ENCODE data around the gene NDUFS5.

The NDUFS5 gene

DNA sequence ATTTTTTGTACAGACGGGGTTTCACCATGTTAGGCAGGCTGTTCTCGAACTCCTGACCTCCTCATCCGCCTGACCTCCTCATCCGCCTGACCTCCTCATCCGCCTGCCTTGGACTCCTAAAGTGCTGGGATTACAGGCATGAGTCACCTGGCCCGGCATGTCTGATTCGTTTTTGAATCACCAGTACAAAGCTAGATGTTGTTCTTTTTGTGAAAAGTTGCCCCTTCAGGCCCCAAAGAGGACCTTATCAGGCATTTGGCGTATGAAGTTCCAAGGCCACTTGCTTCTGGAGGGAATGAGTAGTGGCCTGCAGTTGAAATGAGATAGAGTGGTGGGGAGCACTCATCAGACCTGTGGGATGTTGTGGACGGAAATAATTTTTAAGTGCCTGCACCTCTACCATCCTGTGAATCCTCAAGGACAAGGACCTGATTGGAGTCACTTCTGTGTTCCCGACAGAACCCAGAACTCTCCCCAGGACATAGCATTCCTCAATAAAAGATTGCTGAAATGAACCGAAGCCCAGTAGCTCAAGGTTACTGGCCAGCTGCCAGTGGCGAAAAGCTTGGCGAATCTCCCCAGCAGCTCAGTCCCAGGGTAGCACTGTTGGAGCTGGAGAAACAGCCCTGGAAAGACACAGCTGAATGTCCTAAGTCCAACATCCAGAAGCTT, 50.1 kb downstream of the NDUFS5 start:
- peaks cover 8% of the 10 kb centered on the region for H3K4me1 Mint-ChIP-seq
- ATAC-seq: no peak
- no peak for DNase-seq
- H3K27ac Mint-ChIP-seq: no peak overlapping the region
- H3K9me3 Mint-ChIP-seq: no peaks in the 10 kb centered on the region
- no peak overlapping the region for H3K4me3 Mint-ChIP-seq
- peaks cover 14% of the 10 kb centered on the region for H3K27me3 Mint-ChIP-seq

DNA sequence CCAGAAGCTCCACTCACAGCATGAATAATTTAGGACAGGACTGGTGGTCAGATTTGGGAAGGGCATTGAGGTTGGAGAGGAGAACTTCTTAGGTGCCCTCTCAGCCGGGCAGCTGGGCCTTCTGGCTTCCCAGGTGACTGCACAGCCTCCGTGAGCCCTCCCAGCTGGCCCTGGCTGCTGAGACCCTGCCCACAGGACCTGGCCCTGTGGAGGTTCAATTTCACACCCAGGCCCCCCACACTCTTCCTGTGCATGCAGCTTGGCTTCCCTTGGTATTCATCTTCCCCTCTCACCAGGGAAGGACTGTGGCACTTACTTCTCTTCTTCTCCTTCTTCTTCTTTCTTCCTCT, 50.6 kb downstream of the NDUFS5 start:
- Mint-ChIP-seq H3K27me3 (peaks cover 14% of the 10 kb centered on the region), H3K27ac (no peak overlapping the region), H3K4me1 (peaks cover 8% of the 10 kb centered on the region), H3K4me3 (no peak overlapping the region), H3K9me3 (no peaks in the 10 kb centered on the region)
- ATAC-seq (no peak), DNase-seq (no peak)

DNA sequence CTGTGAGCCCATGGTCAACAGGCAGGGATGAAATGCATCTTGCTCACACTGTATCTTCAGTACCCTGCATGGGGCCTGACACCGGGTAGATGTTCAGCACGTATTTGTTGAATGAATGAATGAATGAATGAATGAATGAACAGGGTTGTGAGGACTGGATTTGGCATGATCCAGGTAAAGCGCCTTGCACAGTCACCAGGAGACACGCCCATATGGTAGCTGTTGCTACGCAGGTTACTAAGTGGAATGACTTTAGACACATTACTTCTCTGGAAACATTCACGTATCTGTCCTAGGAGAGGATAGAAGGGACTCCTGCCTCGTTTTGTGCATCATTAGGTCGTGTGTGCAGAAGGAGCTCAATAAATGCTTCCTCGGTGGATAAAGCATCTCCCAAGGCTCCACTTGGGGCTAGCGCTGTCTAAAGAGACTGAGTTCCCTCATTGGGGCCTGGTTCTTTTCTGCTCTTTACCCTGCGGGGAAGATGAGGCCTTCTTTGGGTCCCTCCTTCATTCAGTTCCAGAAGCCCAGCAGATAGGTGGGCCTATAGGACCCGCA, 54.2 kb downstream of the NDUFS5 start:
- no peak overlapping the region for H3K27ac Mint-ChIP-seq
- H3K4me3 Mint-ChIP-seq: peak overlapping the region; percentile 76 to 82

DNA sequence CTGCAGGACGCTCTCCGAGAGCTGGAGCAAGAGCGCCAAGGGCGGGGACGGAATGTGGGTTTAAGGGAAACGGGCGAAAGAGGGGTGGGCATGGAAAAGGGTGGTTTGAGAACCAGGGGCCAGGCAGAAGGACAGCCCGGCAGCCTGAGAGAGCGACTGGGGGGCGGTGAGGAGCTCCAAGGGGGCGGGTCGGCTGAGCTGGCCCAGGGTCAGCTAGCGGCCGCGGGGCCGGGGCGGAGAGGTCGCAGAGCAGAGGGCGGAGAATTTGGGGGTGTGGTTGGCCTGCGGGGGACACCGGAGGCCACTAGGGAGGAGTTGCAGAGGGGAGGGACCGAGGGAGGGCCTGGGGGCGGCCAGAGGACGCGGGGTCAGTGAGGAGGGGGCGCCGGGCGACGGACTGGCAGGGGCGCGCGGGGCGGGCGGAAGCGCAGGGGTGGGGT, 54.7 kb downstream of the NDUFS5 start:
- ATAC-seq (peak; percentile 24), DNase-seq (no peak)
- Mint-ChIP-seq H3K4me1 (peaks cover 13% of the 10 kb centered on the region), H3K27ac (no peak overlapping the region), H3K9me3 (no peaks in the 10 kb centered on the region), H3K4me3 (peak overlapping the region; percentile 76 to 82), H3K27me3 (peaks cover 50% of the 10 kb centered on the region)

More for the DNA sequence above, 54.2 kb downstream of the NDUFS5 start:
- no peaks in the 10 kb centered on the region for H3K9me3 Mint-ChIP-seq
- DNase-seq: no peak
- no peak for ATAC-seq
- peaks cover 49% of the 10 kb centered on the region for H3K27me3 Mint-ChIP-seq
- H3K4me1 Mint-ChIP-seq: peaks cover 13% of the 10 kb centered on the region

DNA sequence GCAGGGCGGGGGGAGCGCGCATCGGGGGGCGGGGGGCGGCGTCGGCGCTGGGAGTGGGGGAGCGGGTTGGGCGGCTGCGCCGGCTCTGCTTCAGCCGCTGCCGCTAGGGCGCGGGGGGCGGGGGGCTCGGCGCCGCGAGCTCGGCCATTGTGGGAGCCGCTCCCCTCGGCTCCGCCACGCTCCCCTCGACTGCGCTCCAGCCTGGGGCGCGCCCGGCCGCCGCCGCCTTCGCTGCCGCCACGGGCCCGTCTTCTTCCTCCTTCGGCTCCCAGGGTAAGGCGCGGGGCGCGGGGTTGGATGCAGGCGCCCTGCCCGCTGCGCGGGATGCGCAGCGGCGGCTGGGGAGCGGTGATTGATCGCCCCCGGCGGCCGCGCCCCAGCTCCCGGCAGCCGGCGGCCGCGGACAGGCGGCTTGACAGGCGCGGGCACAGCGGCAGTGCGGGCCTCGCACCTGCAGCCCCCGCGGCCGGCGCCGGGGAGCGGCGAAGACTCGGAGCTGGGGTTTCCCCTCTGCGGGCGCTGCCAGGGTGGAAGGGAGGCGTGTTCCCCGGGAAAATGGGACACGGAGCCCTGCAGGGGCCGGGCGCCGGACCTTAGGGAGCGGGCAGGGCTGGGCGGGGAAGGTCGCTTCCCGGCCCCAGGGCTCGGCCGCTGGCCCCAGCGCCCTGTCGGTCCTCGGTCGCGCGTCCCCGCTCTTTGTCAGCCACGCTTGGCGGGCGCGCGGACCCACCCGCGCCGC, 55.3 kb downstream of the NDUFS5 start:
- Mint-ChIP-seq H3K4me1 (peaks cover 13% of the 10 kb centered on the region), H3K9me3 (no peaks in the 10 kb centered on the region), H3K27me3 (peaks cover 50% of the 10 kb centered on the region), H3K4me3 (peak overlapping the region in 1 of 2 donors; percentile 48), H3K27ac (no peak overlapping the region)
- DNase-seq: peak; percentile 20 to 25
- peak; percentile 68 for ATAC-seq

DNA sequence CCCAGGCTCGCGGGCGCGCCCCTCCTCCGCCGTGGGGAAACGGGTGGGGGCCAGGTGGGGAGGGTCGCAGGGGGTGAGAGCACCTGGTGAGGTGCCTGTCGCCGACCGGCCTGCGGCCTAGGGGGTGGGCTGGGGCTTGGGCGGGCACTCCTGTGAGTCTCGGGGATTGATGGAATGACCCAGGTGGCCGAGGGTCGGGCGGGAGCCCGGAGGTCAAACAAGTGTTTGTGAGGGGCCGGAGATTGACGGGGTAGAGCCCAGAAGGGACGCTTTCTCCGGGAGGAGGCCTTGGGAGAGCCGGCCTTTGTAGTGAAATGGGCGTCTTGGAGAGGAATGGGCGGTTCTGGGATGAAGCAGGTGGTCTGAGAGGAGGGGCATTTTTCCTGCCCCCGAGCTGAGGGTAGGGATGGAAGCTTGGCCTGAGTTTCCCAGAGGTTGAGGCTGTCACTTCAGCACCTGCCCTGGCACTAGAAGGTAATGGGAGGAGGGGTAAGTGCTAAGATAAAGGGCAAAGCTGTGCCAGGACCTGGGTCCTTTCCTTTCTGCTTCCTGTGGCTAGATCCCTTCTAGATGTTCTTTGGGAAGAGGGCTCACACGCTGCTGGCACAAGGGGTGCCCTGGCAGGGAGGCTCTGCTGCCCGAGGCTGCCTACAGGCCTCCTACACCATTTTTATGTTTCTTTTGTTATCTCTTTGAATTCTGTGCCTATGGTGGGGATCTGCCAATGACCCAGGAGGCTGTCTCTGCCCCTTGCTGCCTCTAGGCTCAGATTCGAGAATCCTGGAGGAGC, 56.1 kb downstream of the NDUFS5 start:
- Mint-ChIP-seq H3K4me1 (peaks cover 13% of the 10 kb centered on the region), H3K9me3 (no peaks in the 10 kb centered on the region), H3K27ac (no peak overlapping the region), H3K27me3 (peaks cover 50% of the 10 kb centered on the region), H3K4me3 (peak overlapping the region; percentile 44 to 49)
- ATAC-seq (no peak), DNase-seq (no peak)

DNA sequence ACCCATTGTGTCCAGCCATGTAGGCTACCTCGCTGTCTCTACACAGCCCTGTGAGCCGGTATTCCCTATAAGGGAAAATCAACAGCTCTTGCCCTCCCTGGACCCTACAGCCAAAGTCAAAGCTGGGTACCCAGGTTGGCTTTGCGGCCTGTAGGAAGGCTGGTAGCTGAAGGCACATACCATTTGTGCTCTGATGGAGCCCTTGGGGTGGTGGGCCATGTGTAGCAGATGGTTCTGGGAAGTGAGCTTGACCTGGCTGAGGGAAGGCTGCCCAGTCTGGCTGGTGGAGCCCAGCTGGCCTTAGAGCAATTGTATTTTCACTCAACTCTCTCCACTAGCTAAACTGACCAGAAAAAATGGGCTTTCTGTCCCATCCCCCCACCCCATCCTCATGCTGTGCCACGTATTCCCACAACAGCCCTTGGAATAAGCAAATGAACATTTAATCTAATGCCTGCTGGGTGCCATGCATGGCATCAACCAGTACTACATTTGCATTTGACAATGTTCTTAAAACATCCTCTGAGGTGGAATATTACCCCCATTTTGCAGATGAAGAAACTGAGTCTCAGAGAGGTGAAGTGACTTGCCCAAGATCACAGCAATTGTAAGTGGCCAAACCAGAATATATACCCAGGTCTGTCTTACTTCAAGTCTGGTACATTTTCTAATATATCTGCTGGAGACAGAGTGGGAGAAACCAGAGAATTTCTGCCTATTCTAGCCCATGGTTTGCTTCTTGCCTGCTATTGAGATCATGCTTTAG, 56.8 kb downstream of the NDUFS5 start:
- ATAC-seq (no peak), DNase-seq (no peak)
- H3K27me3 Mint-ChIP-seq: peaks cover 50% of the 10 kb centered on the region
- peak overlapping the region in 1 of 2 donors; percentile 49 for H3K4me3 Mint-ChIP-seq
- peaks cover 13% of the 10 kb centered on the region for H3K4me1 Mint-ChIP-seq
- H3K9me3 Mint-ChIP-seq: no peaks in the 10 kb centered on the region
- H3K27ac Mint-ChIP-seq: no peak overlapping the region

DNA sequence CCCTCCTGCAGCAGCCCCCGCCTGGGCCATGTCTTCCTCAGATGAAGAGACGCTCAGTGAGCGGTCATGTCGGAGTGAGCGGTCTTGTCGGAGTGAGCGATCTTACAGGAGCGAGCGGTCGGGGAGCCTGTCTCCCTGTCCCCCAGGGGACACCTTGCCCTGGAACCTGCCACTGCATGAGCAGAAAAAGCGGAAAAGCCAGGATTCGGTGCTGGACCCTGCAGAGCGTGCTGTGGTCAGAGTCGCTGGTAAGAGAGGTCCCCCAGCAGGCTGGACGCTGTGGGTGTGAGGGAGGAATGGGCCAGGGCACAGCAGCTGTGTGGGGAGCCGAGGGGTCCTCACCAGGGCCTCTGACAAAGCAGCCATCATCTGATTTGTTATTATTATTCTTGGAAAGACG, 58.0 kb downstream of the NDUFS5 start:
- Mint-ChIP-seq H3K27me3 (peaks cover 50% of the 10 kb centered on the region), H3K27ac (no peak overlapping the region), H3K4me1 (peaks cover 13% of the 10 kb centered on the region), H3K4me3 (no peak overlapping the region), H3K9me3 (no peaks in the 10 kb centered on the region)
- ATAC-seq: no peak
- DNase-seq: no peak

All from stimulated activated naive CD8-positive, alpha-beta T cell treated with anti-CD3 and anti-CD28 coated beads, Interleukin-15, amount 100 ng/mL, for 72 hours (primary cell).